Measurements from ENCODE around the gene MAP4. TPM values are rescaled to one million over a fixed set of nuclear protein-coding genes. Genes with fewer than 3 reads are reported as not detected.

MAP4 gene
- total and polyA plus RNA-seq, 2 of the 13 experiments (the other 11 are each of a cell fraction or from before 2014, with no cell fraction given): 33.1 to 38.7 TPM

DNA sequence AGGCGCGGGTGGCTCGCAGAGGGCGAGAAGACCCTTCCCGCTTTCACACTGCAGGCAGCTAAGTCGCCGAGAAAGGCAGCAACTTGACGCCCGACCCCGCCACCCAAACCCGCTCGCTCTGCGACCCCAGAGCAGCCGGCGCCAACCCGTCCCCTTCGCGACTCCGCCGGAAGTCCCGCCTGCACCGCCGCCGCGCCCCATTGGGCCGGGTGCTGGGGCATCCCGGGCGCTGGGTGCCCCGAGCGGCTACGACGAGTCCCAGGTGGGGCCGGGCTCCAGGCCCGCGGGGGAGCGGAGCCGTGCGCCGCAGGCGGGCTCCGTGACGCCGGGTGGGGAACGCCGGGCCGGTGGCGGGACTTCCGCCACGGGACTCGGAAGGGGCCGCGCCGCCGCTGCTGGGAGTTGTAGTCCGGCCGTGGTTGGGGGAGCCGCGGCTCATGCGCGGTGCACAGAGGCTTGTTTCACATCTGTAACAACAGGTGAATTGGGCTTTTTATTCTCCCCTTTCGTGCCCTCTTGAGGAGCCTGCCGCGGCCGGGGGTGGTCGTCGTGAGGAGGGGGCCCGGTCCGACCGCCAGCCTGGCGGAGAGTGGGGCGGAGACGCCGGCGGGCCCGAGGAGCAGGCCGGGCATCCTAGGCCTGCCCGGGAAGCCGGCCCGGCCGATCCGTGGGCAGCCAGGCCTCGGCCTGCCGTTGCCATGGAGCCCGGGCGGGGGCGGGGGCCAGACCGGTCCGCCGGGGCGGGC, 213.3 kb downstream of the MAP4 start, which contains the start of gene DHX30 (continued):
- TF ChIP-seq ZNF607 (CRISPR knock-in tag; IDR thresholded peaks at IDR 0.05; ENCODE audit: borderline replicate concordance) (peak; percentile 85), TBX2 (CRISPR knock-in tag; IDR thresholded peaks at IDR 0.05; ENCODE audit: borderline replicate concordance) (no peak; the same call in 1 of the 2 replicates), ZNF350 (CRISPR knock-in tag; IDR thresholded peaks at IDR 0.05; ENCODE audit: borderline replicate concordance, low read depth) (no peak), ARNT2 (CRISPR knock-in tag; IDR thresholded peaks at IDR 0.05; ENCODE audit: low read depth) (peak; percentile 38; the same call in 1 of the 2 replicates), NRL (CRISPR knock-in tag; IDR thresholded peaks at IDR 0.05; ENCODE audit: borderline replicate concordance) (no peak; the same call in 1 of the 2 replicates), ZNF589 (CRISPR knock-in tag; conservative IDR thresholded peaks at IDR 0.05) (no peak; the same call in 1 of the 2 replicates), ZNF224 (CRISPR knock-in tag; IDR thresholded peaks at IDR 0.05) (no peak; the same call in 1 of the 2 replicates), ZNF781 (CRISPR knock-in tag; IDR thresholded peaks at IDR 0.05; ENCODE audit: borderline replicate concordance, not compliant biosample characterization) (no peak), ZNF30 (CRISPR knock-in tag; IDR thresholded peaks at IDR 0.05) (no peak), ZNF703 (CRISPR knock-in tag; IDR thresholded peaks at IDR 0.05; ENCODE audit: borderline replicate concordance) (0 out of 2 replicates have a peak, but pooled peaks have one; percentile 11), TBL1XR1 (IDR thresholded peaks at IDR 0.05; ENCODE audit: borderline replicate concordance, low read length, partially characterized antibody) (no peak), THYN1 (CRISPR knock-in tag; IDR thresholded peaks at IDR 0.05; ENCODE audit: borderline replicate concordance, low read depth) (no peak), GABPB1 (CRISPR knock-in tag; IDR thresholded peaks at IDR 0.05) (peak; percentile 96), EZH2 (conservative IDR thresholded peaks at IDR 0.05; ENCODE audit: low read depth, low read length) (no peak), ASH2L (IDR thresholded peaks at IDR 0.05; ENCODE audit: insufficient read length, low read depth, low read length) (peak; percentile 88), SNAI1 (CRISPR knock-in tag; IDR thresholded peaks at IDR 0.05; ENCODE audit: borderline replicate concordance) (no peak), SIN3B (IDR thresholded peaks at IDR 0.05; ENCODE audit: low read length) (0 out of 2 replicates have a peak, but pooled peaks have one; percentile 5), TEAD3 (CRISPR knock-in tag; optimal IDR thresholded peaks at IDR 0.05; ENCODE audit: borderline replicate concordance) (no peak), REPIN1 (CRISPR knock-in tag; IDR thresholded peaks at IDR 0.05; ENCODE audit: borderline replicate concordance, low read depth) (no peak; the same call in 1 of the 2 replicates), ZNF839 (CRISPR knock-in tag; IDR thresholded peaks at IDR 0.05; ENCODE audit: borderline replicate concordance) (peak; percentile 73; the same call in 1 of the 2 replicates)
- TF ChIP-seq, protein P1, sequence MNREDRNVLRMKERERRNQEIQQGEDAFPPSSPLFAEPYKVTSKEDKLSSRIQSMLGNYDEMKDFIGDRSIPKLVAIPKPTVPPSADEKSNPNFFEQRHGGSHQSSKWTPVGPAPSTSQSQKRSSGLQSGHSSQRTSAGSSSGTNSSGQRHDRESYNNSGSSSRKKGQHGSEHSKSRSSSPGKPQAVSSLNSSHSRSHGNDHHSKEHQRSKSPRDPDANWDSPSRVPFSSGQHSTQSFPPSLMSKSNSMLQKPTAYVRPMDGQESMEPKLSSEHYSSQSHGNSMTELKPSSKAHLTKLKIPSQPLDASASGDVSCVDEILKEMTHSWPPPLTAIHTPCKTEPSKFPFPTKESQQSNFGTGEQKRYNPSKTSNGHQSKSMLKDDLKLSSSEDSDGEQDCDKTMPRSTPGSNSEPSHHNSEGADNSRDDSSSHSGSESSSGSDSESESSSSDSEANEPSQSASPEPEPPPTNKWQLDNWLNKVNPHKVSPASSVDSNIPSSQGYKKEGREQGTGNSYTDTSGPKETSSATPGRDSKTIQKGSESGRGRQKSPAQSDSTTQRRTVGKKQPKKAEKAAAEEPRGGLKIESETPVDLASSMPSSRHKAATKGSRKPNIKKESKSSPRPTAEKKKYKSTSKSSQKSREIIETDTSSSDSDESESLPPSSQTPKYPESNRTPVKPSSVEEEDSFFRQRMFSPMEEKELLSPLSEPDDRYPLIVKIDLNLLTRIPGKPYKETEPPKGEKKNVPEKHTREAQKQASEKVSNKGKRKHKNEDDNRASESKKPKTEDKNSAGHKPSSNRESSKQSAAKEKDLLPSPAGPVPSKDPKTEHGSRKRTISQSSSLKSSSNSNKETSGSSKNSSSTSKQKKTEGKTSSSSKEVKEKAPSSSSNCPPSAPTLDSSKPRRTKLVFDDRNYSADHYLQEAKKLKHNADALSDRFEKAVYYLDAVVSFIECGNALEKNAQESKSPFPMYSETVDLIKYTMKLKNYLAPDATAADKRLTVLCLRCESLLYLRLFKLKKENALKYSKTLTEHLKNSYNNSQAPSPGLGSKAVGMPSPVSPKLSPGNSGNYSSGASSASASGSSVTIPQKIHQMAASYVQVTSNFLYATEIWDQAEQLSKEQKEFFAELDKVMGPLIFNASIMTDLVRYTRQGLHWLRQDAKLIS (CRISPR knock-in tag; IDR thresholded peaks at IDR 0.05): no peak
- TF ChIP-seq, protein P2, sequence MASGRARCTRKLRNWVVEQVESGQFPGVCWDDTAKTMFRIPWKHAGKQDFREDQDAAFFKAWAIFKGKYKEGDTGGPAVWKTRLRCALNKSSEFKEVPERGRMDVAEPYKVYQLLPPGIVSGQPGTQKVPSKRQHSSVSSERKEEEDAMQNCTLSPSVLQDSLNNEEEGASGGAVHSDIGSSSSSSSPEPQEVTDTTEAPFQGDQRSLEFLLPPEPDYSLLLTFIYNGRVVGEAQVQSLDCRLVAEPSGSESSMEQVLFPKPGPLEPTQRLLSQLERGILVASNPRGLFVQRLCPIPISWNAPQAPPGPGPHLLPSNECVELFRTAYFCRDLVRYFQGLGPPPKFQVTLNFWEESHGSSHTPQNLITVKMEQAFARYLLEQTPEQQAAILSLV (CRISPR knock-in tag; IDR thresholded peaks at IDR 0.05; ENCODE audit: borderline replicate concordance): peak; percentile 60; the same call in 1 of the 2 replicates
- TF ChIP-seq, protein P3, sequence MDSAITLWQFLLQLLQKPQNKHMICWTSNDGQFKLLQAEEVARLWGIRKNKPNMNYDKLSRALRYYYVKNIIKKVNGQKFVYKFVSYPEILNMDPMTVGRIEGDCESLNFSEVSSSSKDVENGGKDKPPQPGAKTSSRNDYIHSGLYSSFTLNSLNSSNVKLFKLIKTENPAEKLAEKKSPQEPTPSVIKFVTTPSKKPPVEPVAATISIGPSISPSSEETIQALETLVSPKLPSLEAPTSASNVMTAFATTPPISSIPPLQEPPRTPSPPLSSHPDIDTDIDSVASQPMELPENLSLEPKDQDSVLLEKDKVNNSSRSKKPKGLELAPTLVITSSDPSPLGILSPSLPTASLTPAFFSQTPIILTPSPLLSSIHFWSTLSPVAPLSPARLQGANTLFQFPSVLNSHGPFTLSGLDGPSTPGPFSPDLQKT (CRISPR knock-in tag; IDR thresholded peaks at IDR 0.05; ENCODE audit: borderline replicate concordance): no peak
